Karpas-422 (cell line): Measurements from ENCODE around the gene TCL1B. TPM values are rescaled to one million over a fixed set of nuclear protein-coding genes. Genes with fewer than 3 reads are reported as not detected.

Experiments used
- DNase-seq: peaks from one replicate; pipeline ENCODE4 v3.0.0-alpha.2; 2015
- H2AFZ ChIP-seq: fragments of 200-600 bp; sonication (generic); 2 replicates; pipeline ENCODE4 v1.6.1; 2014; ENCODE audit warnings: antibody characterized with exemption, low read length, mixed read lengths
- H3K27ac ChIP-seq: fragments of 200-600 bp; sonication (generic); 2 replicates; pipeline ENCODE4 v1.5.1; 2014; ENCODE audit warnings: mild to moderate bottlenecking, low read length, moderate library complexity
- H3K27me3 ChIP-seq: fragments of 200-600 bp; sonication (generic); 2 replicates; pipeline ENCODE4 v1.6.1; 2014; ENCODE audit warnings: low read length, mixed read lengths
- H3K36me3 ChIP-seq: fragments of 200-600 bp; sonication (generic); 2 replicates; pipeline ENCODE4 v1.6.1; 2014; ENCODE audit warnings: low read length, mixed read lengths; ENCODE audit not compliant: insufficient read depth
- H3K4me1 ChIP-seq: fragments of 200-600 bp; sonication (generic); 2 replicates; pipeline ENCODE4 v1.6.1; 2014; ENCODE audit warnings: mild to moderate bottlenecking, low read length, mixed read lengths
- H3K4me2 ChIP-seq: fragments of 200-600 bp; sonication (generic); 2 replicates; pipeline ENCODE4 v1.6.1; 2014; ENCODE audit warnings: low read length, low read depth, mild to moderate bottlenecking; ENCODE audit not compliant: poor library complexity, severe bottlenecking
- H3K4me3 ChIP-seq: fragments of 200-600 bp; sonication (generic); 2 replicates; pipeline ENCODE4 v1.5.1; 2014; ENCODE audit warnings: mild to moderate bottlenecking, antibody characterized with exemption, low read length, mixed read lengths
- H3K79me2 ChIP-seq: fragments of 200-600 bp; sonication (generic); 2 replicates; pipeline ENCODE4 v1.6.1; 2014; ENCODE audit warnings: mild to moderate bottlenecking, low read length, mixed read lengths
- H3K9ac ChIP-seq: fragments of 200-600 bp; sonication (generic); 2 replicates; pipeline ENCODE4 v1.6.0; 2014; ENCODE audit warnings: low read length
- H3K9me2 ChIP-seq: fragments of 200-600 bp; sonication (generic), shearing (Covaris generic); replicated peaks from 2 replicates; pipeline ENCODE4 v1.6.0; 2014; ENCODE audit warnings: mild to moderate bottlenecking, low read length, moderate library complexity; ENCODE audit not compliant: insufficient read depth
- H3K9me3 ChIP-seq: fragments of 300-700, 200-600 bp; sonication (generic); 2 replicates; pipeline ENCODE4 v1.6.1; 2014; ENCODE audit warnings: low read length, mixed read lengths
- H4K20me1 ChIP-seq: fragments of 200-600 bp; sonication (generic); 2 replicates; pipeline ENCODE4 v1.6.1; 2014; ENCODE audit warnings: mild to moderate bottlenecking, antibody characterized with exemption, low read length, low read depth; ENCODE audit not compliant: insufficient read depth
- total RNA-seq: library from RNA; depleted of rRNA; stranded (reverse); fragments of >200 nt; shearing (Covaris generic); gene quantifications from 2 replicates; pipeline ENCODE4 v1.2.3, GENCODE V29; 2014; ENCODE audit warnings: low replicate concordance

TCL1B gene
- total RNA-seq, 1 experiment from 2014 or later = 0.37 TPM

DNA sequence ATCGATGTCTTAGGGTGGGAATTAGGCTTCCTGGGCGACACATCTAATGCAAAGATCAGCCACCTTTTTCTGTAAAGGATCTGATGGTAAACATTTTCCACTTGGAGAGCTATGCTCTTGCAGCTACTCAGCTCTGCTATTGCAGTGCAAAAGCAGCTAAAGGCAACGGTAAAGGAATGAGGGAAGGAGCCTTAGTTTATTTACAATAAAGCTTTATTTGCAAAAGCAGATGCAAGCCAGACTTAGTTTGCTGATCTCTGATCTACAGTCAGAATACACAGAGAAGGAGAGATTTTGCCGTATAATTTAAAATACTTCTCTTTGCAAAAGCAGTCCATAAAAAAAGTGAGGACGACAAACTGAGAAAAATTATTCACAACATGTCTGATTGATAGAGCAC lies 3.2 kb downstream of the TCL1B start:
- Histone ChIP-seq H3K9me3 (no peaks in the 10 kb centered on the region), H3K4me2 (no peak overlapping the region)
- DNase-seq = no peak

GRCh38 chr14:95690815-95691214 lies 4.6 kb downstream of the TCL1B start:
- no peak overlapping the region for H3K4me2 ChIP-seq
- H3K9ac ChIP-seq = no peak overlapping the region
- H3K9me3 ChIP-seq = no peaks in the 10 kb centered on the region
- no peaks in the 10 kb centered on the region for H3K79me2 ChIP-seq
- H3K4me3 ChIP-seq = no peak overlapping the region
- no peaks in the 10 kb centered on the region for H4K20me1 ChIP-seq
- DNase-seq = no peak
- H3K27me3 ChIP-seq = no peaks in the 10 kb centered on the region
- no peaks in the 10 kb centered on the region for H3K9me2 ChIP-seq
- H2AFZ ChIP-seq = no peak overlapping the region
- no peaks in the 10 kb centered on the region for H3K36me3 ChIP-seq
- H3K27ac ChIP-seq = no peak overlapping the region
- H3K4me1 ChIP-seq = peaks cover 19% of the 10 kb centered on the region

More for the DNA sequence above, 3.2 kb downstream of the TCL1B start:
- Histone ChIP-seq H3K9ac (no peak overlapping the region), H3K4me3 (no peak overlapping the region), H3K79me2 (no peaks in the 10 kb centered on the region), H2AFZ (no peak overlapping the region), H3K4me1 (peaks cover 7% of the 10 kb centered on the region), H3K36me3 (no peaks in the 10 kb centered on the region), H3K27me3 (no peaks in the 10 kb centered on the region), H3K27ac (no peak overlapping the region), H4K20me1 (no peaks in the 10 kb centered on the region), H3K9me2 (no peaks in the 10 kb centered on the region)

DNA sequence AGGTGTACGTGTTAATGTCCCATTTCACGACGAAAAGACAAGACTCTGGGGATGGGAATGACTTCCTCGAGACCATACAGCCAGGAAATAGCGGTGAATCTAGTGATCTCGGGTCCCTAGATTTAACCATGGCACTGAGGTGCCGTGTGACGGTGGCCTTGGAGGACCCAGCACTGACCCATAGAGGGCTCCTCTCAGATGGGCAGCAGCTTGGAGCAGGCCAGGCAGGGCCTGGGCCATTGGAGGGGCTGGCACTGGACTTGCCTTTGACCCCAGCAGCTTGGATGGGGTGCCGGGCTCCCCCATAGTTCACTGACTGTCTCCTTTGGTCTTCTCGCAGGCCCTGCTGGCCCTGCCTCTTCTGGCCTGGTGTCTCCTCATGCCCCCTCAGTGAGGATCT lies 5.4 kb downstream of the TCL1B start:
- Histone ChIP-seq H3K27ac (no peak overlapping the region), H3K4me3 (no peak overlapping the region), H3K9me3 (no peaks in the 10 kb centered on the region), H3K36me3 (no peaks in the 10 kb centered on the region), H3K4me1 (peaks cover 26% of the 10 kb centered on the region), H3K9me2 (no peaks in the 10 kb centered on the region), H3K9ac (no peak overlapping the region), H3K27me3 (no peaks in the 10 kb centered on the region), H2AFZ (no peak overlapping the region), H3K4me2 (no peak overlapping the region), H3K79me2 (no peaks in the 10 kb centered on the region), H4K20me1 (no peaks in the 10 kb centered on the region)
- DNase-seq = no peak

- Histone ChIP-seq H3K4me3 (no peak overlapping the region), H3K79me2 (no peaks in the 10 kb centered on the region), H3K4me1 (peaks cover 27% of the 10 kb centered on the region), H3K27ac (no peak overlapping the region), H3K9me2 (no peaks in the 10 kb centered on the region), H3K9ac (no peak overlapping the region), H2AFZ (no peak overlapping the region), H3K9me3 (no peaks in the 10 kb centered on the region), H3K27me3 (no peaks in the 10 kb centered on the region), H3K4me2 (no peak overlapping the region), H4K20me1 (no peaks in the 10 kb centered on the region), H3K36me3 (no peaks in the 10 kb centered on the region)
- no peak for DNase-seq
These were observed 5.9 kb downstream of the TCL1B start for GRCh38 chr14:95692109-95692508.

GRCh38 chr14:95695051-95695450 lies 8.8 kb downstream of the TCL1B start:
- no peak overlapping the region for H3K9ac ChIP-seq
- H3K79me2 ChIP-seq = no peaks in the 10 kb centered on the region
- no peak for DNase-seq
- peaks cover 43% of the 10 kb centered on the region for H3K4me1 ChIP-seq
- no peaks in the 10 kb centered on the region for H3K27me3 ChIP-seq
- no peaks in the 10 kb centered on the region for H3K9me2 ChIP-seq
- H3K36me3 ChIP-seq = no peaks in the 10 kb centered on the region
- no peak overlapping the region for H3K4me3 ChIP-seq
- H3K9me3 ChIP-seq = no peaks in the 10 kb centered on the region
- no peaks in the 10 kb centered on the region for H4K20me1 ChIP-seq
- H2AFZ ChIP-seq = no peak overlapping the region
- H3K27ac ChIP-seq = no peak overlapping the region
- no peak overlapping the region for H3K4me2 ChIP-seq

DNA sequence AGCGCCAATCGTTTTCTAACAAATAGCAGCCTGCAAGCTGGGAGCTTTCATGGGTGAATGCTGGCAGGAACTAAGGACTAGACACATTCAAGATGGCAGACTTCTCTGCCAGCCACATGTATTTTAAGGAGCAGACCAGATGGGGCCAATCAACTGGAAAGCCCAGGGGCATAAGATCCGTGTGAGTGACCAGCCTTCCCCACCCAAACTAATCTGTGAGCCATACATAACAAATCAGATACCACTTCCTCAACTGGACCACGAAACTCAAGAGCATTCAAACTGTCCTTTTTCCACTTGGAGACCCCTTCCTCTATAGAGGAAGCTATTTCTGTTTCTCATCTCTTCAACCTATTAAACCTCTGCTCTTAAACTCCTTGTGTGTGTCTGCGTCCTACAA lies 9.7 kb downstream of the TCL1B start:
- Histone ChIP-seq H3K79me2 (no peaks in the 10 kb centered on the region), H2AFZ (no peak overlapping the region), H3K27me3 (no peaks in the 10 kb centered on the region), H3K4me2 (peak overlapping the region; percentile 2), H3K4me3 (no peak overlapping the region), H3K36me3 (no peaks in the 10 kb centered on the region), H3K4me1 (peaks cover 43% of the 10 kb centered on the region), H3K9ac (no peak overlapping the region), H3K27ac (no peak overlapping the region), H3K9me2 (no peaks in the 10 kb centered on the region), H3K9me3 (no peaks in the 10 kb centered on the region), H4K20me1 (no peaks in the 10 kb centered on the region)
- DNase-seq = peak; percentile 58

GRCh38 chr14:95696741-95697140 lies 10.5 kb downstream of the TCL1B start:
- Histone ChIP-seq H3K4me2 (no peak overlapping the region), H3K27ac (no peak overlapping the region)

GRCh38 chr14:95697764-95698163 lies 11.5 kb downstream of the TCL1B start:
- peaks cover 43% of the 10 kb centered on the region for H3K4me1 ChIP-seq
- peak overlapping the region; percentile 29 for H3K4me2 ChIP-seq
- no peaks in the 10 kb centered on the region for H3K79me2 ChIP-seq
- no peak overlapping the region for H3K4me3 ChIP-seq
- H2AFZ ChIP-seq = peak overlapping the region; percentile 43; the same call in 1 of the 2 replicates
- no peaks in the 10 kb centered on the region for H4K20me1 ChIP-seq
- H3K27me3 ChIP-seq = no peaks in the 10 kb centered on the region
- H3K9me3 ChIP-seq = no peaks in the 10 kb centered on the region
- no peaks in the 10 kb centered on the region for H3K36me3 ChIP-seq
- peak overlapping the region; percentile 9; the same call in 1 of the 2 replicates for H3K27ac ChIP-seq
- no peak for DNase-seq
- H3K9ac ChIP-seq = peak overlapping the region; percentile 8; the same call in 1 of the 2 replicates
- no peaks in the 10 kb centered on the region for H3K9me2 ChIP-seq

More at GRCh38 chr14:95696741-95697140, 10.5 kb downstream of the TCL1B start:
- H3K9me2 ChIP-seq = no peaks in the 10 kb centered on the region
- no peak overlapping the region for H3K4me3 ChIP-seq
- no peaks in the 10 kb centered on the region for H4K20me1 ChIP-seq
- H3K9ac ChIP-seq = no peak overlapping the region
- H3K79me2 ChIP-seq = no peaks in the 10 kb centered on the region
- H3K36me3 ChIP-seq = no peaks in the 10 kb centered on the region
- no peaks in the 10 kb centered on the region for H3K9me3 ChIP-seq
- no peaks in the 10 kb centered on the region for H3K27me3 ChIP-seq
- no peak for DNase-seq
- no peak overlapping the region for H2AFZ ChIP-seq
- peaks cover 43% of the 10 kb centered on the region for H3K4me1 ChIP-seq

GRCh38 chr14:95698287-95698686 lies 12.1 kb downstream of the TCL1B start:
- peak overlapping the region; percentile 29 for H3K4me2 ChIP-seq
- no peak overlapping the region for H3K4me3 ChIP-seq
- DNase-seq = no peak
- no peaks in the 10 kb centered on the region for H3K27me3 ChIP-seq
- H4K20me1 ChIP-seq = no peaks in the 10 kb centered on the region
- H3K27ac ChIP-seq = no peak overlapping the region
- peak overlapping the region; percentile 8; the same call in 1 of the 2 replicates for H3K9ac ChIP-seq
- peaks cover 43% of the 10 kb centered on the region for H3K4me1 ChIP-seq
- no peaks in the 10 kb centered on the region for H3K36me3 ChIP-seq
- H3K9me2 ChIP-seq = no peaks in the 10 kb centered on the region
- H3K9me3 ChIP-seq = no peaks in the 10 kb centered on the region
- H2AFZ ChIP-seq = no peak overlapping the region
- H3K79me2 ChIP-seq = no peaks in the 10 kb centered on the region
